K562 (cell line): ENCODE results near the gene UFSP1. TPM values are rescaled to one million over a fixed set of nuclear protein-coding genes. Genes with fewer than 3 reads are reported as not detected.

Experiments
- ATAC-seq: fragments of 200-7000 bp; cut with Tn5 transposase; 3 replicates; pipeline ENCODE4 v1.9.1; 2020; ENCODE audit warnings: moderate library complexity
- BruUV-seq: library from RNA; stranded (reverse); fragments of 400-500 nt; replicated peaks from 2 replicates; lab custom pipeline; 2021; lab: Mats Ljungman, UMichigan
- CTCF ChIA-PET: fragments of 300-600 bp; formaldehyde crosslinking; extraction: SDS; loops from one replicate; lab custom pipeline; 2021; ENCODE audit warnings: low intra/inter-chr PET ratio; lab: Yijun Ruan, JAX
- POLR2A ChIA-PET: fragments of 300-600, 350-650 bp; sonication (Branson Sonifier 250); formaldehyde crosslinking; extraction: SDS; loops from one replicate; lab custom pipeline; 2021; ENCODE audit warnings: antibody characterized with exemption, inconsistent platforms; lab: Yijun Ruan, JAX
- DNase-seq, 4 experiments: peaks; one replicate each; pipeline versions ENCODE4 v3.0.0 to v3.0.0-alpha.2; 2011 to 2018; ENCODE audit warnings: low spot score in 3 of 4, mixed read lengths in 3 of 4; ENCODE audit errors: extremely low read depth in 1 of 4
- FAIRE-seq: peaks from 2 replicates; lab custom pipeline; 2011; peaks lifted over from hg19 to GRCh38; lab: Jason Lieb, UNC
- H2AFZ ChIP-seq: 2 replicates; pipeline ENCODE4 v1.6.0; 2011; ENCODE audit warnings: low read depth, low read length, control low read depth, inconsistent platforms
- H3K27ac ChIP-seq: fragments of 200-600 bp; 3 replicates; pipeline ENCODE4 v1.8.0; 2011; ENCODE audit warnings: low read depth, mild to moderate bottlenecking, control low read depth, inconsistent platforms, low read length, moderate library complexity, mixed read lengths; ENCODE audit errors: extremely low read depth
- H3K27me3 ChIP-seq, 2 experiments: fragments of 300-600 bp in 1 of 2; 2 replicates in 1 of 2; 3 replicates in 1 of 2; pipeline versions ENCODE4 v1.6.0 to v1.8.0; 2011; ENCODE audit warnings: inconsistent platforms in 2 of 2, low read length in 2 of 2, mild to moderate bottlenecking in 1 of 2, mixed read lengths in 1 of 2, moderate library complexity in 1 of 2; ENCODE audit not compliant: control insufficient read depth in 2 of 2, insufficient read depth in 2 of 2
- H3K36me3 ChIP-seq: fragments of 300-600 bp; 3 replicates; pipeline ENCODE4 v1.8.0; 2011; ENCODE audit warnings: mild to moderate bottlenecking, low read length, inconsistent platforms; ENCODE audit not compliant: control insufficient read depth, insufficient read depth
- H3K4me1 ChIP-seq, 2 experiments: fragments of 200-600 bp in 1 of 2; replicated peaks in 1 of 2; 2 replicates in 1 of 2; 3 replicates in 1 of 2; pipeline versions ENCODE4 v1.5.1 to v1.8.0; 2011; ENCODE audit warnings: inconsistent platforms in 2 of 2, low read length in 2 of 2, mild to moderate bottlenecking in 1 of 2, mixed read lengths in 1 of 2, moderate library complexity in 1 of 2; ENCODE audit not compliant: control insufficient read depth in 2 of 2, insufficient read depth in 2 of 2
- H3K4me2 ChIP-seq: 2 replicates; pipeline ENCODE4 v1.6.1; 2011; ENCODE audit warnings: low read length, control low read depth, inconsistent platforms, mixed read lengths; ENCODE audit not compliant: insufficient read depth
- H3K4me3 ChIP-seq: fragments of 200-600 bp; sonication (generic), shearing (Covaris generic); 2 replicates; pipeline ENCODE4 v1.5.1; 2016; ENCODE audit warnings: control low read depth, inconsistent platforms
- H3K79me2 ChIP-seq: fragments of 200-600 bp; 3 replicates; pipeline ENCODE4 v1.8.0; 2011; ENCODE audit warnings: low read length, inconsistent platforms; ENCODE audit not compliant: control insufficient read depth, insufficient read depth
- H3K9ac ChIP-seq, 2 experiments: 2 replicates each; pipeline versions ENCODE4 v1.6.0 to v1.6.1; 2011; ENCODE audit warnings: low read depth in 2 of 2, low read length in 2 of 2, control low read depth in 1 of 2, inconsistent platforms in 1 of 2, mild to moderate bottlenecking in 1 of 2, mixed read lengths in 1 of 2; ENCODE audit not compliant: insufficient read depth in 1 of 2
- H3K9me1 ChIP-seq: one replicate; pipeline ENCODE4 v1.6.0; 2011; ENCODE audit warnings: inconsistent platforms, mild to moderate bottlenecking, low read length, moderate library complexity; ENCODE audit not compliant: control insufficient read depth, insufficient read depth
- H3K9me3 ChIP-seq: replicated peaks from 2 replicates; pipeline ENCODE4 v1.5.1; 2011; ENCODE audit warnings: low read depth, low read length, inconsistent platforms; ENCODE audit not compliant: control insufficient read depth, insufficient read depth
- H4K20me1 ChIP-seq: replicated peaks from 2 replicates; pipeline ENCODE4 v1.6.1; 2011; ENCODE audit warnings: low read length, inconsistent platforms, mixed read lengths; ENCODE audit not compliant: control insufficient read depth, insufficient read depth
- KDM2B ChIP-seq: fragments of 250-450 bp; sonication (Bioruptor Pico); IDR thresholded peaks from 2 replicates; pipeline ENCODE4 v1.8.0; 2021; ENCODE audit warnings: mild to moderate bottlenecking, moderate library complexity
- TAF15 ChIP-seq: fragments of 200-400 bp; formaldehyde crosslinking; IDR thresholded peaks from 2 replicates; pipeline ENCODE4 v1.6.1; 2017; ENCODE audit warnings: mild to moderate bottlenecking, low read depth, low read length, moderate library complexity
- WGBS: fragments of 100-300 bp; shearing (Covaris generic); methylation state at CpG from one replicate; pipeline ENCODE4 v1.1.6; 2016; ENCODE audit warnings: low coverage, mixed read lengths; ENCODE audit not compliant: insufficient coverage; ENCODE audit errors: missing lambda C conversion rate; 5-methylcytosine and 5-hydroxymethylcytosine counted together
- in situ Hi-C: fragments of 300-500 bp; cut with MboI; formaldehyde crosslinking; loops from 4 replicates; pipeline ENCODE4 v1.15.0; 2018; ENCODE audit warnings: inconsistent platforms, mixed read lengths
- intact Hi-C: fragments of 100-400 bp; cut with micrococcal nuclease; formaldehyde crosslinking; loops from 2 replicates; pipeline ENCODE4 v1.14.2; 2022
- polyA plus RNA-seq, 8 experiments: library from polyadenylated mRNA; depleted of rRNA in 4 of 8; stranded (reverse) in 5 of 8; unstranded in 3 of 8; fragments of >200 nt; fragmentation: Nextera tagmentation in 2 of 8; fragmentation: Illumina TruSeq in 1 of 8; extraction: Ambion mirVana in 2 of 8; extraction: Trizol in 1 of 8; gene quantifications; 2 replicates each; pipeline versions ENCODE4 v1.2.1 to v1.2.3, GENCODE V29; 2011 to 2014; ENCODE audit warnings: inconsistent platforms in 1 of 8, missing spikeins in 1 of 8
- total RNA-seq, 7 experiments: library from RNA; depleted of rRNA in 6 of 7; stranded (reverse); fragments of >200 nt in 6 of 7; fragmentation: Illumina TruSeq in 2 of 7; extraction: Trizol in 2 of 7; gene quantifications; 2 replicates each; pipeline versions ENCODE4 v1.2.1 to v1.2.3, GENCODE V29; 2011 to 2021; ENCODE audit warnings: low replicate concordance in 1 of 7

Gene UFSP1
- total and polyA plus RNA-seq, 9 of the 15 experiments (the other 6 are each of a cell fraction or from before 2014, with no cell fraction given), result 0.50 to 18.8 (median 2.1) TPM

GRCh38 chr7:100852048-100852872, 37.3 kb downstream of the UFSP1 start, which contains the start of gene SLC12A9 (continued):
- 0 out of 2 replicates have a peak, but pooled peaks have one; percentile 33 for TF ChIP-seq KDM2B (CRISPR knock-in tag)

DNA sequence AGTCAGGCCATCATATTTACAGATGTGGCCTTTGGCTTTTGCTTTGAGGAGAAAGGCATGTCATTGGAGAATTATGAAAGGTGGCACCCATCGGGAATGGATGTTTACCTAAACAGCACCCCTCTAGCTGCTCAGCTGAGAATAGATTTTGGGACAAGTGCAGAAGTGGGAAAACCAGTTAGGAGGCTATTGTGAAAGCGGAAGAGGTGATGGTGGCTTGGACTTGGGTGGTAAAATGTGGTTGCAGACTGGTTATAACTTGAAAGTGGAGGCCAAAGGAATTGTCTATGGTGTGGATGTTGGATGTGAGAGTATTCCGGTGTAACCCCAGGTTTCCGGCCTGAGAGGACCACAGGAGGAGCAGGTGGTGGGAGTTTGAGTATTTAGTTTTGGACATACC, 42.2 kb downstream of the UFSP1 start:
- in situ Hi-C loops (no loop called here), intact Hi-C loops (no loop called here)
- ATAC-seq, result no peak
- no peak for DNase-seq
- CTCF ChIA-PET, result interaction anchor here (0.6 kb wide), 1 partner anchor 144 kb away, joined by 3 read pairs; no protein-coding TSS in a partner anchor
- Histone ChIP-seq H3K4me2 (no peak overlapping the region), H3K27ac (no peak overlapping the region), H3K9me1 (no peaks in the 10 kb centered on the region), H2AFZ (no peak overlapping the region), H3K36me3 (no peaks in the 10 kb centered on the region), H3K9ac (no peak overlapping the region), H3K27me3 (no peaks in the 10 kb centered on the region), H3K4me1 (peaks cover 5 to 13% of the 10 kb centered on the region in 2 experiments; a peak in 4 of 5 replicates), H4K20me1 (no peaks in the 10 kb centered on the region), H3K9me3 (no peaks in the 10 kb centered on the region), H3K4me3 (no peak overlapping the region), H3K79me2 (no peaks in the 10 kb centered on the region)
- POLR2A ChIA-PET, result interaction anchor here (1.3 kb wide), 1 partner anchor 42 kb away, joined by 4 read pairs; no protein-coding TSS in a partner anchor
- no peak for FAIRE-seq
- BruUV-seq, result no TSS peak
- WGBS, result 97% methylated on average over 4 of the region's 4 CpGs
- no peak for TF ChIP-seq TAF15
